HEK293T (cell line): ENCODE measurements around the gene CLHC1.

Experiments
- ELF4 ChIP-seq: fragments of 450-650 bp; IDR thresholded peaks from 2 replicates; pipeline ENCODE4 v1.6.1; 2017; ENCODE audit warnings: antibody characterized with exemption
- TARDBP ChIP-seq: fragments of 450-650 bp; IDR thresholded peaks from 2 replicates; pipeline ENCODE4 v1.6.1; 2016
- ZNF384 ChIP-seq: fragments of 450-650 bp; IDR thresholded peaks from 2 replicates; pipeline ENCODE4 v1.6.1; 2016

- TF ChIP-seq TARDBP (no peak), ELF4 (no peak), ZNF384 (no peak)
Observed at GRCh38 chr2:55239656-55240222, 7.6 kb upstream of the CLHC1 start.
